ENCODE measurements around the gene LRRC23.

GRCh38 chr12:6866163-6866919, 38.3 kb upstream of the LRRC23 start:
- TF ChIP-seq CTCF (IDR thresholded peaks at IDR 0.05) (no peak), EZH2 (IDR thresholded peaks at IDR 0.05) (no peak)

Data from neural progenitor cell (in vitro differentiated cells).